HEK293 (cell line): Measurements from ENCODE around the gene PRKCZ.

ENCODE experiments used
- BCL11A ChIP-seq: fragments of 450-650 bp; formaldehyde crosslinking; IDR thresholded peaks from 2 replicates; pipeline ENCODE4 v1.5.1; 2016; ENCODE audit warnings: low read depth, missing biosample characterization, missing genetic modification characterization
- ELK4 ChIP-seq: IDR thresholded peaks from 2 replicates; pipeline ENCODE4 v1.6.1; 2011; ENCODE audit warnings: mild to moderate bottlenecking, low read depth, low read length, borderline replicate concordance
- GLIS2 ChIP-seq: fragments of 450-650 bp; formaldehyde crosslinking; IDR thresholded peaks from 2 replicates; pipeline ENCODE4 v1.5.1; 2016; ENCODE audit warnings: missing biosample characterization, missing genetic modification characterization
- IKZF3 ChIP-seq: fragments of 450-650 bp; IDR thresholded peaks from 2 replicates; pipeline ENCODE4 v1.5.0; 2018; ENCODE audit warnings: missing biosample characterization, mild to moderate bottlenecking, missing genetic modification characterization, moderate library complexity
- PATZ1 ChIP-seq: fragments of 450-650 bp; formaldehyde crosslinking; IDR thresholded peaks from 2 replicates; pipeline ENCODE4 v1.5.1; 2016; ENCODE audit warnings: missing biosample characterization, missing genetic modification characterization
- PRDM10 ChIP-seq: fragments of 450-650 bp; formaldehyde crosslinking; IDR thresholded peaks from 2 replicates; pipeline ENCODE4 v1.5.1; 2016; ENCODE audit warnings: missing biosample characterization, missing genetic modification characterization
- SP3 ChIP-seq: fragments of 450-650 bp; formaldehyde crosslinking; IDR thresholded peaks from 2 replicates; pipeline ENCODE4 v1.5.1; 2016; ENCODE audit warnings: missing biosample characterization, missing genetic modification characterization
- SP7 ChIP-seq: fragments of 450-650 bp; formaldehyde crosslinking; IDR thresholded peaks from 2 replicates; pipeline ENCODE4 v1.5.1; 2016; ENCODE audit warnings: missing biosample characterization, missing genetic modification characterization
- YY1 ChIP-seq: fragments of 450-650 bp; formaldehyde crosslinking; IDR thresholded peaks from 2 replicates; pipeline ENCODE4 v1.5.1; 2018; ENCODE audit warnings: missing biosample characterization, missing genetic modification characterization
- ZBTB10 ChIP-seq: fragments of 450-650 bp; formaldehyde crosslinking; IDR thresholded peaks from 2 replicates; pipeline ENCODE4 v1.5.1; 2016; ENCODE audit warnings: missing biosample characterization, missing genetic modification characterization
- ZBTB26 ChIP-seq: fragments of 450-650 bp; formaldehyde crosslinking; optimal IDR thresholded peaks from 2 replicates; pipeline ENCODE3; 2016; ENCODE audit warnings: missing biosample characterization, mild to moderate bottlenecking, missing genetic modification characterization
- ZBTB8A ChIP-seq: fragments of 450-650 bp; formaldehyde crosslinking; IDR thresholded peaks from 2 replicates; pipeline ENCODE4 v1.5.1; 2016; ENCODE audit warnings: missing biosample characterization, missing genetic modification characterization
- ZEB2 ChIP-seq: fragments of 450-650 bp; formaldehyde crosslinking; IDR thresholded peaks from 2 replicates; pipeline ENCODE4 v1.5.1; 2016; ENCODE audit warnings: missing biosample characterization, missing genetic modification characterization
- ZFP41 ChIP-seq: fragments of 450-650 bp; formaldehyde crosslinking; IDR thresholded peaks from 2 replicates; pipeline ENCODE4 v1.5.1; 2016; ENCODE audit warnings: missing biosample characterization, missing genetic modification characterization, borderline replicate concordance
- ZFP69B ChIP-seq: fragments of 450-650 bp; formaldehyde crosslinking; IDR thresholded peaks from 2 replicates; pipeline ENCODE4 v1.5.1; 2016; ENCODE audit warnings: missing biosample characterization, missing genetic modification characterization
- ZNF2 ChIP-seq: fragments of 450-650 bp; formaldehyde crosslinking; IDR thresholded peaks from 2 replicates; pipeline ENCODE4 v1.5.1; 2016; ENCODE audit warnings: missing biosample characterization, missing genetic modification characterization
- ZNF223 ChIP-seq: fragments of 450-650 bp; formaldehyde crosslinking; IDR thresholded peaks from 2 replicates; pipeline ENCODE4 v1.5.1; 2016; ENCODE audit warnings: missing biosample characterization, missing genetic modification characterization
- ZNF335 ChIP-seq: fragments of 450-650 bp; formaldehyde crosslinking; conservative IDR thresholded peaks from 2 replicates; pipeline ENCODE4 v1.5.1; 2016; ENCODE audit warnings: missing biosample characterization, missing genetic modification characterization
- ZNF426 ChIP-seq: fragments of 450-650 bp; formaldehyde crosslinking; IDR thresholded peaks from 2 replicates; pipeline ENCODE4 v1.5.1; 2017; ENCODE audit warnings: missing biosample characterization, missing genetic modification characterization, mild to moderate bottlenecking, inconsistent platforms, moderate library complexity
- ZNF561 ChIP-seq: fragments of 450-650 bp; IDR thresholded peaks from 2 replicates; pipeline ENCODE4 v1.5.1; 2018; ENCODE audit warnings: missing biosample characterization, missing genetic modification characterization, borderline replicate concordance
- ZNF600 ChIP-seq: fragments of 450-650 bp; formaldehyde crosslinking; IDR thresholded peaks from 2 replicates; pipeline ENCODE4 v1.5.1; 2016; ENCODE audit warnings: missing biosample characterization, missing genetic modification characterization
- ZNF660 ChIP-seq: fragments of 450-650 bp; IDR thresholded peaks from 2 replicates; pipeline ENCODE4 v1.5.1; 2018; ENCODE audit warnings: missing biosample characterization, mild to moderate bottlenecking, missing genetic modification characterization
- ZNF692 ChIP-seq: fragments of 450-650 bp; formaldehyde crosslinking; IDR thresholded peaks from 2 replicates; pipeline ENCODE4 v1.5.1; 2016; ENCODE audit warnings: missing biosample characterization, missing genetic modification characterization
- ZNF747 ChIP-seq: fragments of 450-650 bp; formaldehyde crosslinking; IDR thresholded peaks from 2 replicates; pipeline ENCODE4 v1.5.1; 2016; ENCODE audit warnings: missing biosample characterization, missing genetic modification characterization
- ZNF76 ChIP-seq: fragments of 450-650 bp; formaldehyde crosslinking; IDR thresholded peaks from 2 replicates; pipeline ENCODE4; 2016; ENCODE audit warnings: low read depth, missing biosample characterization, missing genetic modification characterization, borderline replicate concordance
- ZNF843 ChIP-seq: fragments of 450-650 bp; formaldehyde crosslinking; IDR thresholded peaks from 2 replicates; pipeline ENCODE4 v1.5.1; 2016; ENCODE audit warnings: missing biosample characterization, missing genetic modification characterization
- ZSCAN30 ChIP-seq: fragments of 450-650 bp; IDR thresholded peaks from 2 replicates; pipeline ENCODE4 v1.5.1; 2018; ENCODE audit warnings: missing biosample characterization, mild to moderate bottlenecking, missing genetic modification characterization, moderate library complexity

PRKCZ gene

GRCh38 chr1:2194898-2195673 is 144.9 kb downstream of the PRKCZ start (continued):
- peak; percentile 51; the same call in 1 of the 2 replicates for TF ChIP-seq ELK4
- 0 out of 2 replicates have a peak, but pooled peaks have one; percentile 12 for TF ChIP-seq IKZF3 (tag by site-specific recombination)
- peak; percentile 89 for TF ChIP-seq GLIS2 (tag by site-specific recombination)
- peak; percentile 99 for TF ChIP-seq PATZ1
- 0 out of 2 replicates have a peak, but pooled peaks have one; percentile 37 for TF ChIP-seq ZNF660 (tag by site-specific recombination)
- TF ChIP-seq SP7 (tag by site-specific recombination): peak; percentile 62
- TF ChIP-seq ZFP41 (tag by site-specific recombination): no peak
- TF ChIP-seq BCL11A (tag by site-specific recombination): peak; percentile 61; the same call in 1 of the 2 replicates
- TF ChIP-seq ZFP69B (tag by site-specific recombination): peak; percentile 47
- TF ChIP-seq PRDM10 (tag by site-specific recombination): peak; percentile 54
- TF ChIP-seq ZNF561 (tag by site-specific recombination): peak; percentile 86; the same call in 1 of the 2 replicates
- peak; percentile 70; the same call in 1 of the 2 replicates for TF ChIP-seq ZNF76 (tag by site-specific recombination)
- TF ChIP-seq ZBTB10 (tag by site-specific recombination): peak; percentile 97
- TF ChIP-seq ZEB2: peak; percentile 88; the same call in 1 of the 2 replicates
- TF ChIP-seq YY1 (tag by site-specific recombination): peak; percentile 47; the same call in 1 of the 2 replicates
- TF ChIP-seq ZNF600 (tag by site-specific recombination): 0 out of 2 replicates have a peak, but pooled peaks have one; percentile 12
- 0 out of 2 replicates have a peak, but pooled peaks have one; percentile 33 for TF ChIP-seq ZNF223 (tag by site-specific recombination)
- TF ChIP-seq ZBTB26 (tag by site-specific recombination): peak; percentile 24
- TF ChIP-seq SP3 (tag by site-specific recombination): peak; percentile 84
- no peak for TF ChIP-seq ZNF843 (tag by site-specific recombination)
- peak; percentile 80 for TF ChIP-seq ZNF692 (tag by site-specific recombination)
- peak; percentile 84; the same call in 1 of the 2 replicates for TF ChIP-seq ZNF2 (tag by site-specific recombination)
- TF ChIP-seq ZBTB8A (tag by site-specific recombination): peak; percentile 95
- no peak for TF ChIP-seq ZNF426 (tag by site-specific recombination)
- TF ChIP-seq ZNF335 (tag by site-specific recombination): peak; percentile 97
- 0 out of 2 replicates have a peak, but pooled peaks have one; percentile 12 for TF ChIP-seq ZSCAN30 (tag by site-specific recombination)
- no peak for TF ChIP-seq ZNF747
